Keratinocyte (primary cell): Measurements from ENCODE around the gene CCNL2.

Experiments
- EZH2 ChIP-seq: IDR thresholded peaks from one replicate; pipeline ENCODE4 v1.6.1; 2012; ENCODE audit warnings: inconsistent platforms, mild to moderate bottlenecking, low read length, moderate library complexity
- TF ChIP-seq, protein P1 (sequence below), 3 experiments: IDR thresholded peaks in 1 of 3; conservative IDR thresholded peaks in 1 of 3; optimal IDR thresholded peaks in 1 of 3; 2 replicates in 2 of 3; 3 replicates in 1 of 3; pipeline versions ENCODE3 to v1.5.1; 2011; ENCODE audit warnings: low read length in 3 of 3, mild to moderate bottlenecking in 3 of 3, moderate library complexity in 2 of 3, control low read depth in 1 of 3, inconsistent platforms in 1 of 3; ENCODE audit not compliant: insufficient read depth in 2 of 3; ENCODE audit errors: extremely low read depth in 1 of 3

- TF ChIP-seq EZH2 = no peak
- TF ChIP-seq, protein P1, sequence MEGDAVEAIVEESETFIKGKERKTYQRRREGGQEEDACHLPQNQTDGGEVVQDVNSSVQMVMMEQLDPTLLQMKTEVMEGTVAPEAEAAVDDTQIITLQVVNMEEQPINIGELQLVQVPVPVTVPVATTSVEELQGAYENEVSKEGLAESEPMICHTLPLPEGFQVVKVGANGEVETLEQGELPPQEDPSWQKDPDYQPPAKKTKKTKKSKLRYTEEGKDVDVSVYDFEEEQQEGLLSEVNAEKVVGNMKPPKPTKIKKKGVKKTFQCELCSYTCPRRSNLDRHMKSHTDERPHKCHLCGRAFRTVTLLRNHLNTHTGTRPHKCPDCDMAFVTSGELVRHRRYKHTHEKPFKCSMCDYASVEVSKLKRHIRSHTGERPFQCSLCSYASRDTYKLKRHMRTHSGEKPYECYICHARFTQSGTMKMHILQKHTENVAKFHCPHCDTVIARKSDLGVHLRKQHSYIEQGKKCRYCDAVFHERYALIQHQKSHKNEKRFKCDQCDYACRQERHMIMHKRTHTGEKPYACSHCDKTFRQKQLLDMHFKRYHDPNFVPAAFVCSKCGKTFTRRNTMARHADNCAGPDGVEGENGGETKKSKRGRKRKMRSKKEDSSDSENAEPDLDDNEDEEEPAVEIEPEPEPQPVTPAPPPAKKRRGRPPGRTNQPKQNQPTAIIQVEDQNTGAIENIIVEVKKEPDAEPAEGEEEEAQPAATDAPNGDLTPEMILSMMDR (optimal IDR thresholded peaks at IDR 0.05 in 1 of 3, IDR thresholded peaks at IDR 0.05 in 1 of 3, conservative IDR thresholded peaks at IDR 0.05 in 1 of 3; ENCODE audit: extremely low read depth in 1 of 3, insufficient read depth in 2 of 3, low read length in 3 of 3) = no peak
These were observed 50.5 kb downstream of the CCNL2 start for GRCh38 chr1:1348420-1349255.
